Measurements from ENCODE around the gene SNRPD1. TPM values are rescaled to one million over a fixed set of nuclear protein-coding genes. Genes with fewer than 3 reads are reported as not detected.
"Not testable (repeated sequence)": the region's sequence is repeated elsewhere in the genome, so short reads cannot be mapped to it uniquely, and the experiment has no call there.

Gene SNRPD1
- total RNA-seq, 1 donor from 2014 or later: 12.4 TPM

GRCh38 chr18:21604671-21605070, 7.4 kb upstream of the SNRPD1 start:
- FAIRE-seq: no peak
- DNase-seq (ENCODE audit: low read depth): no peak
- no peaks in the 10 kb centered on the region for H3K27me3 ChIP-seq (ENCODE audit: control insufficient read depth, insufficient read depth, low read length)
- H3K36me3 ChIP-seq (ENCODE audit: control insufficient read depth, insufficient read depth, low read length): no peaks in the 10 kb centered on the region
- no peak overlapping the region for H3K4me3 ChIP-seq (ENCODE audit: low read depth, low read length)
- TF ChIP-seq, protein P1, sequence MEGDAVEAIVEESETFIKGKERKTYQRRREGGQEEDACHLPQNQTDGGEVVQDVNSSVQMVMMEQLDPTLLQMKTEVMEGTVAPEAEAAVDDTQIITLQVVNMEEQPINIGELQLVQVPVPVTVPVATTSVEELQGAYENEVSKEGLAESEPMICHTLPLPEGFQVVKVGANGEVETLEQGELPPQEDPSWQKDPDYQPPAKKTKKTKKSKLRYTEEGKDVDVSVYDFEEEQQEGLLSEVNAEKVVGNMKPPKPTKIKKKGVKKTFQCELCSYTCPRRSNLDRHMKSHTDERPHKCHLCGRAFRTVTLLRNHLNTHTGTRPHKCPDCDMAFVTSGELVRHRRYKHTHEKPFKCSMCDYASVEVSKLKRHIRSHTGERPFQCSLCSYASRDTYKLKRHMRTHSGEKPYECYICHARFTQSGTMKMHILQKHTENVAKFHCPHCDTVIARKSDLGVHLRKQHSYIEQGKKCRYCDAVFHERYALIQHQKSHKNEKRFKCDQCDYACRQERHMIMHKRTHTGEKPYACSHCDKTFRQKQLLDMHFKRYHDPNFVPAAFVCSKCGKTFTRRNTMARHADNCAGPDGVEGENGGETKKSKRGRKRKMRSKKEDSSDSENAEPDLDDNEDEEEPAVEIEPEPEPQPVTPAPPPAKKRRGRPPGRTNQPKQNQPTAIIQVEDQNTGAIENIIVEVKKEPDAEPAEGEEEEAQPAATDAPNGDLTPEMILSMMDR (IDR thresholded peaks at IDR 0.05; ENCODE audit: insufficient read depth, low read length, severe bottlenecking): no peak

GRCh38 chr18:21605213-21605612, 6.9 kb upstream of the SNRPD1 start:
- no peaks in the 10 kb centered on the region for H3K27me3 ChIP-seq (ENCODE audit: control insufficient read depth, insufficient read depth, low read length)
- H3K4me3 ChIP-seq (ENCODE audit: low read depth, low read length): no peak overlapping the region
- TF ChIP-seq, protein P1 (IDR thresholded peaks at IDR 0.05; ENCODE audit: insufficient read depth, low read length, severe bottlenecking): no peak
- no peaks in the 10 kb centered on the region for H3K36me3 ChIP-seq (ENCODE audit: control insufficient read depth, insufficient read depth, low read length)
- no peak for FAIRE-seq
- DNase-seq (ENCODE audit: low read depth): no peak

- FAIRE-seq; H3K36me3 ChIP-seq (ENCODE audit: control insufficient read depth, insufficient read depth, low read length); DNase-seq (ENCODE audit: low read depth); H3K27me3 ChIP-seq (ENCODE audit: control insufficient read depth, insufficient read depth, low read length): not testable (repeated sequence)
- H3K4me3 ChIP-seq (ENCODE audit: low read depth, low read length): peak overlapping the region; percentile 95
Observed at GRCh38 chr18:21611401-21612124, 551 bp upstream of the SNRPD1 start.

DNA sequence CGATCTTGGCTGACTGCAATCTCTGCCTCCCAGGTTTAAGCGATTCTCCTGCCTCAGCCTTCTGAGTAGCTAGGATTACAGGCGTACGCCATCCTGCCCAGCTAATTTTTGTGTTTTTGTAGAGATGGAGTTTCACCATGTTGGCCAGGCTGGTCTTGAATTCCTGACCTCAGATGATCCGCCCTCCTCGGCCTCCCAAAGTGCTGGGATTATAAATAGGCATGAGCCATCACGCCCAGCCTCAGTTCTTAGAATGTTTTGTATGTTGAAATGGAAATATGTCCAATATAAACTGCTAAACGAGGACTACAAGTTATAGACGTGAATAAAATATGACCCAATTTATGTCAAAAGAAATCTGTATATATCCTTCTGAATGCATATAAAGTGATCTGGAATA, 9.5 kb downstream of the SNRPD1 start:
- not testable (repeated sequence) for H3K27me3 ChIP-seq (ENCODE audit: control insufficient read depth, insufficient read depth, low read length); H3K36me3 ChIP-seq (ENCODE audit: control insufficient read depth, insufficient read depth, low read length); DNase-seq (ENCODE audit: low read depth); FAIRE-seq; H3K4me3 ChIP-seq (ENCODE audit: low read depth, low read length)

DNA sequence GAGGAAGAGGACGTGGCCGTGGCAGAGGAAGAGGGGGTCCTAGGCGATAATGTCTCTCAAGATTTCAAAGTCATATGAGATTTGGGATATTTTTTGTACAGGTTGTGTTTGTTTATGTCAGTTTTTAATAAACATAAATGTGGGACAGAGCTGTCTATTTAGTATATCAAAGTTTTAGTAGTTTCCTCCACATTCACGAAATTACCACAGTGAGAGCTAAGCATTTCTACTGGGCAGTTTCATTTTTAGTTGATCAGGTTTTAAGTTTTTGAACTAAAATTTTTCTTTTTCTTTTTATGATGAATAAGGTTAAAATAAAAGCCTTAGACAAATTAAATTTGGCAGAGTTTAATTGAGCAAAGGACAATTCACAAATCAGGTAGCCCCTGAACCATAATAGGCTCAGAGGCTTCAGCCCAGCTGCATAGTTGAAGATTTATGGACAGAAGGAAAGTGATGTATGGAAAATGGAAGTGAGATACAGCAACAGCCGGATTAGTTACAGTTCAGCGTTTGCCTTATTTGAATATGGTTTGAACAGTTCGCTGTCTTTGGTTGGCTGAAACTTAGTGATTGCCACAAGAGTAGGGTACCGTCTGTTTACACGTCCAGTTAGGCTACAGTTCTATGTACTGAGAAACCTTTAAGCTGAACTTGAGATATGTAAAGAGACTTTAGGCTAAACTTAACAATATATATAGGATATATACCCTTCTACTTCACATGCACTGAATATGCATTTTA, 17.1 kb downstream of the SNRPD1 start:
- no peak overlapping the region for H3K4me3 ChIP-seq (ENCODE audit: low read depth, low read length)
- FAIRE-seq (no peak), DNase-seq (ENCODE audit: low read depth) (no peak)
- TF ChIP-seq, protein P1 (IDR thresholded peaks at IDR 0.05; ENCODE audit: insufficient read depth, low read length, severe bottlenecking): no peak
- H3K27me3 ChIP-seq (ENCODE audit: control insufficient read depth, insufficient read depth, low read length): no peaks in the 10 kb centered on the region
- peaks cover 7% of the 10 kb centered on the region for H3K36me3 ChIP-seq (ENCODE audit: control insufficient read depth, insufficient read depth, low read length)

GRCh38 chr18:21632393-21632792, 20.3 kb downstream of the SNRPD1 start:
- DNase-seq (ENCODE audit: low read depth): no peak
- no peaks in the 10 kb centered on the region for H3K27me3 ChIP-seq (ENCODE audit: control insufficient read depth, insufficient read depth, low read length)
- TF ChIP-seq, protein P1 (IDR thresholded peaks at IDR 0.05; ENCODE audit: insufficient read depth, low read length, severe bottlenecking): no peak
- peaks cover 5% of the 10 kb centered on the region for H3K36me3 ChIP-seq (ENCODE audit: control insufficient read depth, insufficient read depth, low read length)
- FAIRE-seq: no peak
- H3K4me3 ChIP-seq (ENCODE audit: low read depth, low read length): no peak overlapping the region
